ENCODE results near the gene TPSG1.

Gene TPSG1

DNA sequence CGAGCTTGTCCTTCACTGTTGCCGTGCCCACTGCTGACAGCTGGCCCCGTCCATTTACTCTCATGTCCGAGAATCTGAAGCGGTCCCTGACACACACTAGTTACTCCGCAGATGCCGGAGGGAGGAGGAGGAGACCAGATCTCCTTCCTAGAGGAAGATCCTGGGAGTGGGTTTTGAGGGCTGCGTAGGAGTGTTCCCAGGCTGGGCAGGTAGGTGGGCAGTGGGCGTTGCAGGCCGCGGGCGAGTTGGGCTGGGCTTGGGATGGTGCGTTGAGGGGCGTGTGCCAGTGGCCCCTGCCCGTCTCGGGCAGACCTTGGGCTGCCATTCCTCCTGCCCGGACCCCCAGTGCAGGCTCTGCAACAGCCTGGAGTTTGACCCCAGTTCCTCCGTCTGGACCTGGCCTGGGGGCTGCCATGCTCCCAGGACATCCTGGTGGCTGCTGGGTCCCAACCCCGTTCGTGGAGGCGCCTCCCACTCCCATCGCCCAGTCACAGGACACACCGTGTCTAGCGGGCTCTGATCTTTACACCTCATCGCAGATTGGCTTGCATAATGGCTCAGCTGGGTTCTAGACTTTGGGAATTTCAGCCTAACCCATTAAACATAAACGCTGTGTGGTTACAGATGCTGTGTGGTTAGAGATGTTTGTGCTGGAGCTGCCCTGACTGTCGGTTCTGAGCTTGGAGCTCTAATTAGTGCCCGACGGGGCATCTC, 49.3 kb downstream of the TPSG1 start:
- no peak for FAIRE-seq

DNA sequence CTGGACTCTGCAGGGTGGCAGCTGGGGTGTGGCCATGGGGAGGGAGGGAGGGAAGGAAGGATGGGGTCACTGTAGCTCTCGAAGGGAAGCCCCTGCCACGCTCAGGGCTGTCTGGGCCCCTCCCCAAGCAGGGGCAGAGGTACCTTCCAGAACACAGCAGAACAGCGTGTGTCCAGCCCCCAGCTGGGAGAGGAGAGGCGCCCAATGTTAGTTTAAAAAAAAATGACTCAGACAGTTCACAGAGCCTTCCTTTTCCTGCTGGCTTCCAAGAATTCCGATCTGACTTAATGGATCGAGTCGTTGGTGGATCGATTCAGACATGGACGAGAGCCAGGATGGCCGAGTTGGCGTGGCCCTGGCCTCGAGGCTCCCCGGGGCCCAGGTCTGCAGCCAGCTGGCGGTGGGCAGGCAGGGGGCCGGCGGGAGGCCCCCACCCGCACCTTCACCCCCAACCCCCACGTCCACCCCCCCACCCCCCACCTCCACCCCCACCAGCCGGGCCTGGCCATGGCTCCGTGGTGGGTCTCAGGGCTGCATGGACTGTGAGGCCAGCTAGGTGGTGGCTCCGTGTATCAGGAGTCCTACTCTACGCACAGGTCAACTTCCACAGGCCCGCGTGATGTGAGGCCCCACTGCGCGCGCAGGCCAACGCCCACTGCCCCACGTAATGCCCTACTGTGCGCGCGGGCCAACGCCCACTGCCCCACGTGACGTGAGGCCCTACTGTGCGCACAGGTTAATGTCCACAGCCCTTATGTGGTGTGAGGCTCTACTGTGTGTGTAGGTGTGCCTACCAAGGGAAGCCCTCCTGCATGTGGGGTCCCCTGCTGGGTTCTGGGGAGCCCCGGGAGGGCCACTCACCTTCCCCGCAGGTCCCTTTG, 50.4 kb downstream of the TPSG1 start:
- no peak for FAIRE-seq

DNA sequence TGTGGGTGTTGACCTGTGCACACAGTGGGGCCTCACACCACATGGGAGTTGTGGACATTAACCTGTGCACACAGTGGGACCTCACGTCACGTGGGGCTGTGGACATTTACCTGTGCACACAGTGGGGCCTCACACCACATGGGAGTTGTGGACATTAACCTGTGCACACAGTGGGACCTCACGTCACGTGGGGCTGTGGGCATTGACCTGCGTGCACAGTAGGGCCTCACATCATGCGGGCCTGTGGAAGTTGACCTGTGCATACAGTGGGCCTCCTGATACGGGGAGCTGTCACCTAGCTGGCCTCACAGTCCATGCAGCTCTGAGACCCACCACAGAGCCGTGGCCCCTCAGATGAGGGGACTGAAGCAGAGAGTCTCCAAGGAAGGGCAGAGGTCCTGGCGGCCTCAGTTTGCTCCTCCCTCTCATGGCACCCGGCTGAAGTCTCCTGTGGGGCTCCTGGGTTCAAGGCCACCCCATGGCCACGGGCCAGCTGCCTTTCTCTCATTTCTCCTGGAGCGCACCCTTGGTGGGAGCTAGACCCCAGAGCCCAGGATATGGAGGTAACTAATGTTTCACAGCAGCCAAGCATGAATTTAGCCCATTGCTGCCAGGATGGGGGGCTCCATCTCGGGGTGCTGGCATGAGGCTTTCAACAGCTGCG, 51.1 kb downstream of the TPSG1 start:
- FAIRE-seq, result no peak

DNA sequence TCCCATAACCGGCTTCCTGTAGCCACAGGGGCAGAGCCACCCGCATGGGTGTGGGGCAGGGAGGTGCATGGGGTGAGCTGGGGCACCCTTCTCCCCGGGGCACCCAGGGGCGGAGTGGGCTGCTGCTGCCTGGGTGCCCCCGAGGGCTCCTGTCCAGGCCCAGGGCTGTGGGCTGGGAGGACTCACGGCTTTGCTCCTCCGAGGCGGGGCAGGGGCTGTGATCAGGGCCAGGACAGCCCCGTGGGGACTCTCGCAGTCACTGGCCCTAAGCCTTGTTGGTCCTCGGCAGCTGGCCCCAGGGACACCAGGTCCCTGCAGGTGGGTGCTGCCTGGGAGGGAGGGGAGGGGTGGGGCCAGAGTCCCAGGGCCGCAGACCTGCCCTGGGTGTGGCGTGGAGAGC, 52.4 kb downstream of the TPSG1 start:
- no peak for FAIRE-seq

DNA sequence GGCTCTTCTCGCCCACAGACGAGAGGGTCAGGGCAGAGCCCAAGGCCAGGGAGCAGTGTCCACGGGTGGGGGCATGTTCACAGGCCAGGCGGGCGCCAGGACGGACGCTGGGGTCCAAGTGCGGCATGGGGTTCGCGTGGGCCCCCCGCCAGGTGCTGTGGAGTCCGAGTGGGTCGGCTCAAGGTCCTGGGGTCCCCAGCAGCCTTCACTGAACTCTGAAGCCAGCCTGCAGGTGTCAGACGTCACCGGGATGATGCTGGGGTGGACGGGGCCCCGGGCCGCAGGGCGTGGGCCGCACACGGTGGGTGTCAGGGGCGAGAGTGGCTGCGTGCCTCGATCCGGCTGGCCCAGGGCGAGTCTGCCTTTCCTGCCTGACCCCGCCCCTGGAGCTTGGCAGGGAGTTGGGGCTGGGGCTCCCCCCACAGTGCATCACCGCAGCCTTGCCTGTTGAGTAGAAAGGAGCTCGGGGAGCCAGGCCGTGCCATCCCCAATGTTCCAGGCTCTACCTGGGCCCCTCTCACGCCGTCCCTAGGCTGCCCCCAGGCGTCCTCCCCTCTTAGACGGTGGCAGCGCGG, 53.1 kb downstream of the TPSG1 start:
- no peak for FAIRE-seq

All from colon (tissue), 2 donors.